ENCODE results near the gene MTG2. TPM values are rescaled to one million over a fixed set of nuclear protein-coding genes. Genes with fewer than 3 reads are reported as not detected.
A peak's percentile ranks its signal among the peaks of the same experiment; 100 is the strongest.

MTG2 gene
- polyA plus RNA-seq, 1 donor (not counting 4 experiments of a cell fraction or from before 2014, with no cell fraction given): 24.7 TPM

GRCh38 chr20:62139636-62140035, 43.2 kb upstream of the MTG2 start:
- Histone ChIP-seq H3K27ac (ENCODE audit: control insufficient read depth, insufficient read depth, low read length) (no peak overlapping the region), H3K9ac (ENCODE audit: control insufficient read depth, extremely low read depth, insufficient read depth, low read length) (no peak overlapping the region), H3K4me1 (ENCODE audit: control insufficient read depth, extremely low read depth, insufficient read depth, low read length) (peaks cover 14% of the 10 kb centered on the region), H3K79me2 (ENCODE audit: control insufficient read depth, insufficient read depth, low read length) (peaks cover 51% of the 10 kb centered on the region), H3K36me3 (ENCODE audit: control insufficient read depth in 2 of 2, extremely low read depth in 1 of 2, insufficient read depth in 2 of 2, low read length in 2 of 2) (peaks cover 35 to 57% of the 10 kb centered on the region in 2 experiments), H4K20me1 (ENCODE audit: control insufficient read depth, extremely low read depth, insufficient read depth, low read length) (peaks cover 28% of the 10 kb centered on the region), H3K27me3 (ENCODE audit: control insufficient read depth, extremely low read depth, insufficient read depth, low read length) (no peaks in the 10 kb centered on the region), H3K4me3 (ENCODE audit: control insufficient read depth in 2 of 3, extremely low read depth in 1 of 3, insufficient read depth in 2 of 3, low read depth in 1 of 3, low read length in 3 of 3) (no peak overlapping the region), H3K9me3 (ENCODE audit: control insufficient read depth, low read depth, low read length) (no peaks in the 10 kb centered on the region), H3K4me2 (ENCODE audit: control insufficient read depth, extremely low read depth, insufficient read depth, low read depth, low read length) (no peak overlapping the region), H3K9me1 (ENCODE audit: control insufficient read depth, extremely low read depth, insufficient read depth, low read length) (peaks cover 7% of the 10 kb centered on the region), H2AFZ (ENCODE audit: control insufficient read depth, low read length) (no peak overlapping the region)
- DNase-seq (ENCODE audit: low read depth, low spot score) (no peak), FAIRE-seq (no peak)
- dilution Hi-C loops (cut with MboI; ENCODE audit: extremely low pct_ligation_motif_present, low sequenced_read_pairs): no loop called here
- no peak for TF ChIP-seq EZH2 (IDR thresholded peaks at IDR 0.05; ENCODE audit: low read length)
- TF ChIP-seq, protein P1, sequence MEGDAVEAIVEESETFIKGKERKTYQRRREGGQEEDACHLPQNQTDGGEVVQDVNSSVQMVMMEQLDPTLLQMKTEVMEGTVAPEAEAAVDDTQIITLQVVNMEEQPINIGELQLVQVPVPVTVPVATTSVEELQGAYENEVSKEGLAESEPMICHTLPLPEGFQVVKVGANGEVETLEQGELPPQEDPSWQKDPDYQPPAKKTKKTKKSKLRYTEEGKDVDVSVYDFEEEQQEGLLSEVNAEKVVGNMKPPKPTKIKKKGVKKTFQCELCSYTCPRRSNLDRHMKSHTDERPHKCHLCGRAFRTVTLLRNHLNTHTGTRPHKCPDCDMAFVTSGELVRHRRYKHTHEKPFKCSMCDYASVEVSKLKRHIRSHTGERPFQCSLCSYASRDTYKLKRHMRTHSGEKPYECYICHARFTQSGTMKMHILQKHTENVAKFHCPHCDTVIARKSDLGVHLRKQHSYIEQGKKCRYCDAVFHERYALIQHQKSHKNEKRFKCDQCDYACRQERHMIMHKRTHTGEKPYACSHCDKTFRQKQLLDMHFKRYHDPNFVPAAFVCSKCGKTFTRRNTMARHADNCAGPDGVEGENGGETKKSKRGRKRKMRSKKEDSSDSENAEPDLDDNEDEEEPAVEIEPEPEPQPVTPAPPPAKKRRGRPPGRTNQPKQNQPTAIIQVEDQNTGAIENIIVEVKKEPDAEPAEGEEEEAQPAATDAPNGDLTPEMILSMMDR (optimal IDR thresholded peaks at IDR 0.05 in 1 of 3, IDR thresholded peaks at IDR 0.05 in 1 of 3, conservative IDR thresholded peaks at IDR 0.05 in 1 of 3; ENCODE audit: extremely low read depth in 1 of 3, insufficient read depth in 2 of 3, low read length in 3 of 3): no peak

GRCh38 chr20:62141043-62141396, 41.8 kb upstream of the MTG2 start:
- FAIRE-seq (no peak), DNase-seq (ENCODE audit: low read depth, low spot score) (no peak)
- TF ChIP-seq, protein P1 (optimal IDR thresholded peaks at IDR 0.05 in 1 of 3, IDR thresholded peaks at IDR 0.05 in 1 of 3, conservative IDR thresholded peaks at IDR 0.05 in 1 of 3; ENCODE audit: extremely low read depth in 1 of 3, insufficient read depth in 2 of 3, low read length in 3 of 3): no peak
- peak overlapping the region; percentile 70 to 91 (median 79) for H3K4me3 ChIP-seq (ENCODE audit: control insufficient read depth in 2 of 3, extremely low read depth in 1 of 3, insufficient read depth in 2 of 3, low read depth in 1 of 3, low read length in 3 of 3)
- peak overlapping the region; percentile 87 for H3K9ac ChIP-seq (ENCODE audit: control insufficient read depth, extremely low read depth, insufficient read depth, low read length)
- H3K9me3 ChIP-seq (ENCODE audit: control insufficient read depth, low read depth, low read length): no peaks in the 10 kb centered on the region
- peaks cover 20% of the 10 kb centered on the region for H3K4me1 ChIP-seq (ENCODE audit: control insufficient read depth, extremely low read depth, insufficient read depth, low read length)
- no peaks in the 10 kb centered on the region for H3K27me3 ChIP-seq (ENCODE audit: control insufficient read depth, extremely low read depth, insufficient read depth, low read length)
- peaks cover 65% of the 10 kb centered on the region for H3K79me2 ChIP-seq (ENCODE audit: control insufficient read depth, insufficient read depth, low read length)
- H3K4me2 ChIP-seq (ENCODE audit: control insufficient read depth, extremely low read depth, insufficient read depth, low read depth, low read length): peak overlapping the region; percentile 91
- peaks cover 38% of the 10 kb centered on the region for H4K20me1 ChIP-seq (ENCODE audit: control insufficient read depth, extremely low read depth, insufficient read depth, low read length)
- peak overlapping the region; percentile 79 for H3K27ac ChIP-seq (ENCODE audit: control insufficient read depth, insufficient read depth, low read length)
- H3K9me1 ChIP-seq (ENCODE audit: control insufficient read depth, extremely low read depth, insufficient read depth, low read length): peaks cover 7% of the 10 kb centered on the region
- H3K36me3 ChIP-seq (ENCODE audit: control insufficient read depth in 2 of 2, extremely low read depth in 1 of 2, insufficient read depth in 2 of 2, low read length in 2 of 2): peaks cover 34 to 47% of the 10 kb centered on the region in 2 experiments
- dilution Hi-C loops (cut with MboI; ENCODE audit: extremely low pct_ligation_motif_present, low sequenced_read_pairs): no loop called here
- no peak overlapping the region for H2AFZ ChIP-seq (ENCODE audit: control insufficient read depth, low read length)

Data from keratinocyte (primary cell).